Esophagus squamous epithelium (tissue), 4 donors: ENCODE measurements around the gene NR6A1.

ENCODE experiments used
- POLR2A ChIP-seq, 4 donors: fragments of 450-650 bp; IDR thresholded peaks; one replicate each; pipeline ENCODE4 v1.6.1; 2017; ENCODE audit warnings: antibody characterized with exemption in 4 of 4, mild to moderate bottlenecking in 4 of 4, moderate library complexity in 3 of 4
- TF ChIP-seq, protein P1 (sequence below), 6 experiments: fragments of 450-650 bp in 4 of 6; fragments of 200-600 bp in 2 of 6; sonication (generic) in 2 of 6; IDR thresholded peaks; one replicate each; pipeline ENCODE4 v1.5.1; 2016 to 2019; ENCODE audit warnings: antibody characterized with exemption in 6 of 6, mild to moderate bottlenecking in 4 of 6, moderate library complexity in 4 of 6

- TF ChIP-seq, protein P1, sequence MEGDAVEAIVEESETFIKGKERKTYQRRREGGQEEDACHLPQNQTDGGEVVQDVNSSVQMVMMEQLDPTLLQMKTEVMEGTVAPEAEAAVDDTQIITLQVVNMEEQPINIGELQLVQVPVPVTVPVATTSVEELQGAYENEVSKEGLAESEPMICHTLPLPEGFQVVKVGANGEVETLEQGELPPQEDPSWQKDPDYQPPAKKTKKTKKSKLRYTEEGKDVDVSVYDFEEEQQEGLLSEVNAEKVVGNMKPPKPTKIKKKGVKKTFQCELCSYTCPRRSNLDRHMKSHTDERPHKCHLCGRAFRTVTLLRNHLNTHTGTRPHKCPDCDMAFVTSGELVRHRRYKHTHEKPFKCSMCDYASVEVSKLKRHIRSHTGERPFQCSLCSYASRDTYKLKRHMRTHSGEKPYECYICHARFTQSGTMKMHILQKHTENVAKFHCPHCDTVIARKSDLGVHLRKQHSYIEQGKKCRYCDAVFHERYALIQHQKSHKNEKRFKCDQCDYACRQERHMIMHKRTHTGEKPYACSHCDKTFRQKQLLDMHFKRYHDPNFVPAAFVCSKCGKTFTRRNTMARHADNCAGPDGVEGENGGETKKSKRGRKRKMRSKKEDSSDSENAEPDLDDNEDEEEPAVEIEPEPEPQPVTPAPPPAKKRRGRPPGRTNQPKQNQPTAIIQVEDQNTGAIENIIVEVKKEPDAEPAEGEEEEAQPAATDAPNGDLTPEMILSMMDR (IDR thresholded peaks at IDR 0.05): no peak
- TF ChIP-seq POLR2A (IDR thresholded peaks at IDR 0.05): no peak
These were observed 30.2 kb upstream of the NR6A1 start for GRCh38 chr9:124801356-124801755.
